HG03575 (cell line): ENCODE measurements around the gene ELOVL5.
"Not testable (repeated sequence)": the region's sequence is repeated elsewhere in the genome, so short reads cannot be mapped to it uniquely, and the experiment has no call there.

Experiments used
- ATAC-seq: cut with Tn5 transposase; IDR thresholded peaks from one replicate; pipeline ENCODE4 v1.9.1; 2021; ENCODE audit not compliant: unreplicated experiment, insufficient number of reproducible peaks, low FRiP score; ENCODE audit errors: extremely low read depth

ELOVL5 gene

GRCh38 chr6:53335224-53335994 is 13.3 kb downstream of the ELOVL5 start:
- peak; percentile 82 for ATAC-seq

- no peak for ATAC-seq
Observed at GRCh38 chr6:53333439-53334408, 15.0 kb downstream of the ELOVL5 start.

GRCh38 chr6:53331678-53332077 is 17.1 kb downstream of the ELOVL5 start:
- no peak for ATAC-seq

- ATAC-seq, result no peak
Observed at GRCh38 chr6:53330137-53330536, 18.6 kb downstream of the ELOVL5 start.

- ATAC-seq, result no peak
Observed at GRCh38 chr6:53328375-53328774, 20.4 kb downstream of the ELOVL5 start.

- no peak for ATAC-seq
Observed at GRCh38 chr6:53327017-53327395, 21.7 kb downstream of the ELOVL5 start.

GRCh38 chr6:53326372-53327016 is 22.3 kb downstream of the ELOVL5 start:
- no peak for ATAC-seq

- no peak for ATAC-seq
Observed at GRCh38 chr6:53325785-53326184, 23.0 kb downstream of the ELOVL5 start.

- ATAC-seq, result no peak
Observed at GRCh38 chr6:53322188-53323029, 26.3 kb downstream of the ELOVL5 start.

- ATAC-seq, result no peak
Observed at GRCh38 chr6:53321701-53322100, 27.0 kb downstream of the ELOVL5 start.

GRCh38 chr6:53320964-53321363 is 27.8 kb downstream of the ELOVL5 start:
- no peak for ATAC-seq

- no peak for ATAC-seq
Observed at GRCh38 chr6:53318429-53318828, 30.3 kb downstream of the ELOVL5 start.

GRCh38 chr6:53317861-53318260 is 30.9 kb downstream of the ELOVL5 start:
- ATAC-seq, result no peak

- not testable (repeated sequence) for ATAC-seq
Observed at GRCh38 chr6:53317299-53317698, 31.5 kb downstream of the ELOVL5 start.

- no peak for ATAC-seq
Observed at GRCh38 chr6:53316142-53316541, 32.6 kb downstream of the ELOVL5 start.

- ATAC-seq, result no peak
Observed at GRCh38 chr6:53315086-53315724, 33.5 kb downstream of the ELOVL5 start.

GRCh38 chr6:53313784-53314400 is 34.9 kb downstream of the ELOVL5 start:
- no peak for ATAC-seq

GRCh38 chr6:53312355-53312754 is 36.4 kb downstream of the ELOVL5 start:
- ATAC-seq, result no peak
